Activated naive CD8-positive, alpha-beta T cell treated with anti-CD3 and anti-CD28 coated beads for 36 hours (primary cell): ENCODE results near the gene GRIP1. TPM values are rescaled to one million over a fixed set of nuclear protein-coding genes. Genes with fewer than 3 reads are reported as not detected.

Experiments
- DNase-seq: peaks from one replicate; pipeline ENCODE4 v3.0.0; 2021
- H3K27ac Mint-ChIP-seq: one replicate; pipeline ENCODE4 v1.8.0; 2022; ENCODE audit warnings: mild to moderate bottlenecking, moderate library complexity, mixed read lengths
- H3K27me3 Mint-ChIP-seq: one replicate; pipeline ENCODE4 v1.8.0; 2022; ENCODE audit warnings: mild to moderate bottlenecking, mixed read lengths
- H3K36me3 Mint-ChIP-seq: one replicate; pipeline ENCODE4 v1.8.0; 2021; ENCODE audit warnings: mild to moderate bottlenecking, mixed read lengths
- H3K4me1 Mint-ChIP-seq: one replicate; pipeline ENCODE4 v1.8.0; 2021; ENCODE audit warnings: mixed read lengths
- H3K4me3 Mint-ChIP-seq: one replicate; pipeline ENCODE4 v1.8.0; 2022; ENCODE audit warnings: mild to moderate bottlenecking, moderate library complexity, mixed read lengths
- H3K9me3 Mint-ChIP-seq: one replicate; pipeline ENCODE4 v1.8.0; 2022; ENCODE audit warnings: mixed read lengths
- total RNA-seq, 2 experiments: library from RNA; stranded (reverse); gene quantifications; one replicate each; pipeline ENCODE4 v1.2.3, GENCODE V29; 2021

The GRIP1 gene
- total RNA-seq, 2 experiments from 2014 or later = 2.2 to 3.4 TPM

DNA sequence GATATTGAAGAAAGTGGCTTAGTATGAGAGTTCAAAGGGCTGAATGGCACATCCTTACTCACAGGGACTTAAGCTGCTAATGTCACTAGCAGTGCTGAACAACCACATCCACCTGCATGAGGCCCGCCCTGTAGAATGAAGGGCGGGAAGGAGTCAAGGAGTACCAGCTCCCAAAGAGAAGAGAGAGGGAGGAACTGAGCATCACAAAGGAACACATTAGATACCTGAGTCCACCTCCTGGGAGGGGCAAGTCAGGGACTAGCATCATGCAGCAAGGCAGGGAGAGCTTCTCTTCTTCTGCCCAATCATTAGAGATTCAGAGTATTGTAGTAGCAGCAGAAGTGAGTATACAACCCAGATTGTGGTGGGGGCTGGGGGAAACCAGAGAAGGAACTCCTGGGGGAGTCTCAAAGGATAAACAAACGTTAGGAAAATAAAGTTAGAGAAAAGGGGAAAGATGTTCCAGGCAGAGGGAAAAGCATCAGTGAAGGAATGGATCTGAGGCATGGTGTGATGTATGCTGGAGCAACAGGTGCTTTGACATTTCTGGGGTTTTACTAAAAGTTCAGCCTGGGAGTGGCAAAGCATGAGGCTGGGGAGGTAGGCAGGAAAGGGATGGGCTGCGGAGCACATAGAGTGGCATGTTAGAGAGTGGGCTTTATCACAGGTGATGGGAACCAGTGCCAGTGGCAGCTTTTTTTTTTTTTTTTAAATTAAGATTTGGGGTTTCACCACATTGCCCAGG lies 21.0 kb upstream of the GRIP1 start:
- Mint-ChIP-seq H3K9me3 (peaks cover 6% of the 10 kb centered on the region), H3K36me3 (peaks cover 7% of the 10 kb centered on the region), H3K27ac (no peak overlapping the region), H3K4me1 (peaks cover 25% of the 10 kb centered on the region), H3K27me3 (no peaks in the 10 kb centered on the region), H3K4me3 (no peak overlapping the region)
- DNase-seq = no peak

GRCh38 chr12:66698558-66698957 lies 19.7 kb upstream of the GRIP1 start:
- DNase-seq = no peak
- Mint-ChIP-seq H3K36me3 (peaks cover 7% of the 10 kb centered on the region), H3K4me3 (no peak overlapping the region), H3K27me3 (no peaks in the 10 kb centered on the region), H3K27ac (no peak overlapping the region), H3K9me3 (peaks cover 6% of the 10 kb centered on the region), H3K4me1 (peaks cover 28% of the 10 kb centered on the region)

GRCh38 chr12:66697404-66697803 lies 18.5 kb upstream of the GRIP1 start:
- no peak for DNase-seq
- Mint-ChIP-seq H3K4me1 (peaks cover 28% of the 10 kb centered on the region), H3K4me3 (no peak overlapping the region), H3K27me3 (no peaks in the 10 kb centered on the region), H3K9me3 (peaks cover 6% of the 10 kb centered on the region), H3K36me3 (peaks cover 7% of the 10 kb centered on the region), H3K27ac (no peak overlapping the region)

GRCh38 chr12:66694666-66695613 lies 16.1 kb upstream of the GRIP1 start:
- peaks cover 25% of the 10 kb centered on the region for H3K4me1 Mint-ChIP-seq
- H3K27ac Mint-ChIP-seq = no peak overlapping the region
- no peak overlapping the region for H3K4me3 Mint-ChIP-seq
- no peaks in the 10 kb centered on the region for H3K27me3 Mint-ChIP-seq
- H3K9me3 Mint-ChIP-seq = peaks cover 6% of the 10 kb centered on the region
- DNase-seq = no peak
- H3K36me3 Mint-ChIP-seq = peaks cover 7% of the 10 kb centered on the region

DNA sequence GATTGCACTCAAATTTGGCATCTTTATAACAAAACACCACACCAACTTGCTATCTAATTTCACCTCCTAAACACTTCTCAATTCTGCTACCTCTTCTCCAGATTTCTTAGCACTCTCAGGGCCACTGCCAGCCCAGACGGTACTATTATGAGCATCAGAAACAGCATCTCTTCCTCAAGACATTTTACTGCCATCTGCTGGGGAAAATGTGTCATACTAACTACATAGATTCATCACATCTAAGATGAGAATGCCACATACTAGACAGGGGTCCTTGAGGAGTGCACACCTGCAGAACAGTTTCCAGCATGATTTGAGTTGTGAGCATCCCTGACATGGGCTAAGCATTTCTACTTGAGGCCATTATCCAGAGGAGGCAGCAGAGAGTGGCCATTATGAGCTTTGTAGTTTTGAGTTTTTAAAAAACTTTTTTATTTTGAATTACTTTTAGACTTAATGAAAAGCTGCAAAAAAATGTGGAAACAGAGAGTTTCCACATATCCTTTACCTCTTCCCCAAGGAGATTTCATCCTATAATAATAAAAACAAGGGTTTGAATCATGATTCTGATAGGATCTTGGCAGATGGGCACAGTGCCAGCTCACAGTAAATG lies 15.1 kb upstream of the GRIP1 start:
- no peaks in the 10 kb centered on the region for H3K27me3 Mint-ChIP-seq

DNA sequence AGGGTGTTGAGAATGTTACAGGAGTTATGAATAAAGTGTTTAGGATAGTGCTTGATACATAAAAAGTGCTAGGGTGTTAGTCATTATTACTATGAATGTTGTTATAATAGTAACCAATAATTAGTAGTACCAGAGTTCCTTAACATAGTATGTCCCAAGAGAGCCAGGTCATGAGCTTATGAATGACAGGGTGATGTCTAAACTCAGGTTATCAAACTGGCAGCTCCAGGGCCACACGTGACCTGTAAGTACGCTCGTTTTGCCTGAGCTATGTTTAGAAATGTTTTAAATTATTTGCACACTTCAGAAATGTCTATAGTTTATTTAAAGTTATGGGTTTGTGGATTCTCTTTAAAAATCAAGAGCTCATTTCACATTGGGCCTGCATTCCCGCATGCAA lies 14.1 kb upstream of the GRIP1 start:
- Mint-ChIP-seq H3K4me1 (peaks cover 13% of the 10 kb centered on the region), H3K27me3 (peaks cover under 1% of the 10 kb centered on the region), H3K9me3 (no peaks in the 10 kb centered on the region)

More for the DNA sequence above, 15.1 kb upstream of the GRIP1 start:
- Mint-ChIP-seq H3K27ac (no peak overlapping the region), H3K4me3 (no peak overlapping the region), H3K36me3 (peaks cover 2% of the 10 kb centered on the region), H3K9me3 (no peaks in the 10 kb centered on the region), H3K4me1 (peaks cover 22% of the 10 kb centered on the region)
- no peak for DNase-seq

GRCh38 chr12:66692170-66692569 lies 13.3 kb upstream of the GRIP1 start:
- H3K27me3 Mint-ChIP-seq = peaks cover 5% of the 10 kb centered on the region
- DNase-seq = no peak
- H3K4me3 Mint-ChIP-seq = no peak overlapping the region
- H3K27ac Mint-ChIP-seq = no peak overlapping the region
- H3K36me3 Mint-ChIP-seq = no peaks in the 10 kb centered on the region
- peaks cover 4% of the 10 kb centered on the region for H3K4me1 Mint-ChIP-seq
- H3K9me3 Mint-ChIP-seq = no peaks in the 10 kb centered on the region

More for the DNA sequence above, 14.1 kb upstream of the GRIP1 start:
- DNase-seq = no peak
- no peak overlapping the region for H3K4me3 Mint-ChIP-seq
- H3K36me3 Mint-ChIP-seq = no peaks in the 10 kb centered on the region
- H3K27ac Mint-ChIP-seq = no peak overlapping the region

DNA sequence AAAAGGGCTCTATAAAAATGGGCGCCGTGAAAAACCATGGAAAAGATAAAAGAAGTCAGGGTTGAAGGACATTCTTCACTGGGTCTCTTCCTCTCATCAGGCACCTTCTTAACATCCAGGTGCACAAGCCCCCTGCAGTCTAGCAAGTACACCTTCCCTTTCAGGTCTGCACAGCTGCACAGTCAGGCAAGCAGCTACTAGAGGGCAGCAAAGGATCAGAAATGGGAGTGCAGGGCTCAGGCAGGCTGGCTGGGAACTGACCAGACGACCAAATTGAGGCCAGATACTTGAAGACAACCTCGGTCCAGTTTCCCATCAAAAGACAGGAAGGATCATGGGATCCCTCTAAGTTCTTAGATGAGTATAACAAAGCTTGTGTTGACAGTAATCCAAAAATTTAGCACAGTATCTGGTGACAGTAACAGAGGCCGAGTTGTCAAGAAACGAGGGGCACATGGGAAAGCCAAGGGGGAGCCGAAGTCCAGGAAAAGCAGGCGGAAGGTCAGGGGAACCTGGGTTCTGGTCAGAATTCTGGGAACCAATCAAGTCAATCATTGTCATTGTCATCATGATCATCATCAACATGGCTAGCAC lies 10.1 kb upstream of the GRIP1 start:
- Mint-ChIP-seq H3K27me3 (peaks cover 8% of the 10 kb centered on the region), H3K27ac (no peak overlapping the region), H3K4me1 (peaks cover 1% of the 10 kb centered on the region), H3K36me3 (no peaks in the 10 kb centered on the region), H3K4me3 (no peak overlapping the region), H3K9me3 (no peaks in the 10 kb centered on the region)
- DNase-seq = peak; percentile 22

- H3K27me3 Mint-ChIP-seq = peaks cover 14% of the 10 kb centered on the region
- H3K4me3 Mint-ChIP-seq = no peak overlapping the region
- H3K4me1 Mint-ChIP-seq = no peaks in the 10 kb centered on the region
- no peak for DNase-seq
- no peaks in the 10 kb centered on the region for H3K9me3 Mint-ChIP-seq
- H3K36me3 Mint-ChIP-seq = no peaks in the 10 kb centered on the region
- no peak overlapping the region for H3K27ac Mint-ChIP-seq
Measured at GRCh38 chr12:66684222-66684621, 5.3 kb upstream of the GRIP1 start.

GRCh38 chr12:66683822-66684221 lies 4.9 kb upstream of the GRIP1 start:
- Mint-ChIP-seq H3K9me3 (no peaks in the 10 kb centered on the region), H3K36me3 (no peaks in the 10 kb centered on the region), H3K27ac (no peak overlapping the region), H3K4me3 (no peak overlapping the region), H3K27me3 (peaks cover 16% of the 10 kb centered on the region), H3K4me1 (no peaks in the 10 kb centered on the region)
- DNase-seq = no peak

- Mint-ChIP-seq H3K27me3 (peaks cover 16% of the 10 kb centered on the region), H3K27ac (no peak overlapping the region), H3K36me3 (no peaks in the 10 kb centered on the region), H3K4me1 (no peaks in the 10 kb centered on the region), H3K4me3 (no peak overlapping the region), H3K9me3 (no peaks in the 10 kb centered on the region)
- DNase-seq = no peak
Measured at GRCh38 chr12:66683073-66683472, 4.2 kb upstream of the GRIP1 start.

DNA sequence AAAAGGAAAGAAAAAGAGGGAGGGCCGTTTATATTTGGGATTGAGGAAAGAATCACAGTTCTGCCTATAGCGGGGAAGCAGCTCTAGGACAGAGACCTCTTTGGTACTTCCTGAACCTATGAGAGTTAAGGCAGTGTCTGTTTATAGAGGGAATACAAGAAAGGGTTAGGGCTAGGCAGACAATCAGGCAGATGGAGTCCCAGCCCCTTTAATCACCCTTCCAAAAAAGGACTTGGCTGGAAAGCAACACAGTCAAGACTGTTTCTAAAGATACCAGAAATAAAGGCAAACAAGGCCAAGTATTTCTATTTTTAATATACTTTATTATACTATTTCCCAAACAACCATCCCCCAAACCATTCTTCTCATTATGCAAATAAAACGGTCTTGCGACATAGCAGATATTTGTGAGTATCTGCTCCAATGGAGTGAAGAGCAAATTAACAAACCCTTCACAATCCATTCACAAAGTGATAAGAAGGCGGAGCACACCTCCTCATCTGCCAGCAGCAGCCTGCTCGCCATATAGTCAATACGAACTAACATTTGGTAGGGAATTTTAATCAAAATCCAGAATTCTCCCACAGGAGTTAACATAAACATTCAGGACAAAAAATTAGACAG lies 697 bp upstream of the GRIP1 start:
- no peak overlapping the region for H3K4me3 Mint-ChIP-seq
- H3K36me3 Mint-ChIP-seq = no peaks in the 10 kb centered on the region
- no peak overlapping the region for H3K27ac Mint-ChIP-seq
- H3K9me3 Mint-ChIP-seq = no peaks in the 10 kb centered on the region
- no peaks in the 10 kb centered on the region for H3K4me1 Mint-ChIP-seq
- peaks cover 15% of the 10 kb centered on the region for H3K27me3 Mint-ChIP-seq
- no peak for DNase-seq

GRCh38 chr12:66676241-66676640 lies 2.6 kb downstream of the GRIP1 start:
- Mint-ChIP-seq H3K9me3 (no peaks in the 10 kb centered on the region), H3K27ac (no peak overlapping the region), H3K27me3 (peaks cover 8% of the 10 kb centered on the region), H3K36me3 (no peaks in the 10 kb centered on the region), H3K4me1 (no peaks in the 10 kb centered on the region), H3K4me3 (no peak overlapping the region)
- no peak for DNase-seq

DNA sequence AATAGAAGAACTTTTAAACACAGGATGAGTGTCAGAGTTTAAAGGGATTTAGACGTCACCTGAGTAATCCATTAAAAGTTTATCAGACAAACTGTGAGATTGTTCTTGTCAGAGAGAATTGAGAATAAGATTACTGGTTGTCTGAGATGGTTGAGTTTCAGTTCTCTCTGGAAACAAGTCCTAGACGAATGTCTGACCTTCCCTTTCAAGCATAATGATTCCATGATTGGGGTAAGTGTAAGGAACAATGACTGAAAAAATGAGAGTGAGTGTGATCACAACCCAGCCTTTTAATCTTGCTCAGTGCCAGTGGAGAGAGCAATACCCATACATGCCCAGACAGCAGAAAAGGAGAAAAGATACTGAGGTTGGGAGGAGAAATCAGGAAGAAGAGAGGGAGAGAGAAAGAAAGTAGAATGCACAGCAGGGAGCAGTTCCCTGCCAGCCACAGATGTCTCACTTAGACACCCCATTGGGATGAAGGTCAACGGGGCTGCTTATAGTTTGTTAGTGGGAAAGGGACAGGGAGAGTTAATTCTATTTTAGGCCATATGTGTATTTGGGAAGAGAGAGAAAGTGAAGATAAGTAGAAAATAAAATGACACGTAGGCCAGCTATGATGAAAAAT lies 4.3 kb downstream of the GRIP1 start:
- peaks cover 17% of the 10 kb centered on the region for H3K27me3 Mint-ChIP-seq
- no peak overlapping the region for H3K4me3 Mint-ChIP-seq
- no peak overlapping the region for H3K27ac Mint-ChIP-seq
- DNase-seq = no peak
- no peaks in the 10 kb centered on the region for H3K9me3 Mint-ChIP-seq
- no peaks in the 10 kb centered on the region for H3K36me3 Mint-ChIP-seq
- no peaks in the 10 kb centered on the region for H3K4me1 Mint-ChIP-seq
